IPS DF 4.7 (cell line): ENCODE results near the gene APOC4.
A peak's percentile ranks its signal among the peaks of the same experiment; 100 is the strongest.
"Not testable (repeated sequence)": the region's sequence is repeated elsewhere in the genome, so short reads cannot be mapped to it uniquely, and the experiment has no call there.

ENCODE experiments used
- DNase-seq: peaks from one replicate; pipeline ENCODE4 v3.0.0-alpha.2; 2013; ENCODE audit warnings: low spot score; ENCODE audit errors: extremely low read depth

APOC4 gene

DNA sequence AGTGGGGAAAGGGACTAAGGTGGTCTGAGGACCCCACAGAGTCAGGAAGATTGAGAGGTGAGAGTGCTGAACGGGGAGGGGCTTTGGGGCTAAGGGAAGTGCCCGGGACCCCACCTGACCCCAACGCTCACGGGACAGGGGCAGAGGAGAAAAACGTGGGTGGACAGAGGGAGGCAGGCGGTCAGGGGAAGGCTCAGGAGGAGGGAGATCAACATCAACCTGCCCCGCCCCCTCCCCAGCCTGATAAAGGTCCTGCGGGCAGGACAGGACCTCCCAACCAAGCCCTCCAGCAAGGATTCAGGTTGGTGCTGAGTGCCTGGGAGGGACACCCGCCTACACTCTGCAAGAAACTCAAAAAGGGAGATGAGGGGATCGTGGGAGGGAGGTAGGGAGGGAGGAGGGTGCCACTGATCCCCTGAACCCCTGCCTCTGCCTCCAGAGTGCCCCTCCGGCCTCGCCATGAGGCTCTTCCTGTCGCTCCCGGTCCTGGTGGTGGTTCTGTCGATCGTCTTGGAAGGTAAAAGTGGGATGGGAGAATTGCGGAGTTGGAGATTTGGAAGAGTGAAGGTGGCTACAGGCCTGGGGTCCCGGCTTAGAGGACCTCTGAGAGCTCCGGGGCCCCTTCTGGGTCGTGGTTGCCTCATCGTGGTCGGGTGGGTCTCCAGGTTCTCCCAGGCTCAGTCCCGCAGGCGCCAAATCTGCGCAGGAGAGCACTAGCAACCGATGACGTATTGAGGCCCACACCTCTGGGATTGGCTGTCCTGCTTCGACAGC is 27.4 kb upstream of the APOC4 start, which contains the start of gene APOC1:
Gene APOC1, plus strand, starts transcription at position 176 of the 774 bp plus-strand sequence. Its CDS starts 284 bp downstream, at position 460.
- not testable (repeated sequence) for DNase-seq

DNA sequence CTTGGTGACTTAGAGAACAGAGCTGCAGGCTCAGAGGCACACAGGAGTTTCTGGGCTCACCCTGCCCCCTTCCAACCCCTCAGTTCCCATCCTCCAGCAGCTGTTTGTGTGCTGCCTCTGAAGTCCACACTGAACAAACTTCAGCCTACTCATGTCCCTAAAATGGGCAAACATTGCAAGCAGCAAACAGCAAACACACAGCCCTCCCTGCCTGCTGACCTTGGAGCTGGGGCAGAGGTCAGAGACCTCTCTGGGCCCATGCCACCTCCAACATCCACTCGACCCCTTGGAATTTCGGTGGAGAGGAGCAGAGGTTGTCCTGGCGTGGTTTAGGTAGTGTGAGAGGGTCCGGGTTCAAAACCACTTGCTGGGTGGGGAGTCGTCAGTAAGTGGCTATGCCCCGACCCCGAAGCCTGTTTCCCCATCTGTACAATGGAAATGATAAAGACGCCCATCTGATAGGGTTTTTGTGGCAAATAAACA is 17.8 kb upstream of the APOC4 start:
- DNase-seq = no peak

DNA sequence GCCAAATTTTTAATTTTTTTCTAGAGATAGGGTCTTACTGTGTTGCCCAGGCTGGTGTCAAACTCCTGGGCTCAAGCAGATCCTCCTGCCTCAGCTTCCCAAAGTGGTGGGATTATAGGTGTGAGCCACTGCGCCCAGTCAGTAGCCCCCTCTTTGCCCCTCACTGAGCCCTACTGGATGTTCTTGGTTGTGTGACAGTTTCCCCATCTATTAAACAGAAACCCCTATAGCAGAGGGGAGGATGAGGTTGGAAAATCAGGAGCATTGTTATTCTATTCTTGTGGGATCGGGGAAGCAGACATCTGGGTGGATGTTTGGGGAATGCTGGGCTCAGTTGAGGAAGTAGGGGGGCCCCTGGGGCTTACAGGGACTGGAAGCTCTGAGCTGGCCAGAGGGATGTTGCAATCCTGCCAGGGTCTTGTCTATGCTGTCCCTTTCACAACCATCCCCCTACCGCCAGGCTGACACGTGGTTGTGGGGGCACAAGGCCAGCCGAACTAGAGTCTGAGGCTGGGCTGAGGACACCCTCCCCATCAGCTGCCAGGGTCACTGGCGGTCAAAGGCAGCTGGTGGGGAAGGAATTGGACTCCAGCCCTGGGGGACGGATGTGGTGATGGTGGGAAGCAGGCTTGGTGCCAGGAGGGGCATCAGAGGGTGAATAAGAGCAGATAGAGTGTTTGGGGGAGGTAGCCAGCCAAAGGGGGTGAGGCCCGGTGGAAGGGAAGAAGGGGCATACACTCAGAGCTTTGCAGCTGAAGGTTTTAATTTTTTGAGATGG is 16.7 kb upstream of the APOC4 start:
- DNase-seq = no peak

DNA sequence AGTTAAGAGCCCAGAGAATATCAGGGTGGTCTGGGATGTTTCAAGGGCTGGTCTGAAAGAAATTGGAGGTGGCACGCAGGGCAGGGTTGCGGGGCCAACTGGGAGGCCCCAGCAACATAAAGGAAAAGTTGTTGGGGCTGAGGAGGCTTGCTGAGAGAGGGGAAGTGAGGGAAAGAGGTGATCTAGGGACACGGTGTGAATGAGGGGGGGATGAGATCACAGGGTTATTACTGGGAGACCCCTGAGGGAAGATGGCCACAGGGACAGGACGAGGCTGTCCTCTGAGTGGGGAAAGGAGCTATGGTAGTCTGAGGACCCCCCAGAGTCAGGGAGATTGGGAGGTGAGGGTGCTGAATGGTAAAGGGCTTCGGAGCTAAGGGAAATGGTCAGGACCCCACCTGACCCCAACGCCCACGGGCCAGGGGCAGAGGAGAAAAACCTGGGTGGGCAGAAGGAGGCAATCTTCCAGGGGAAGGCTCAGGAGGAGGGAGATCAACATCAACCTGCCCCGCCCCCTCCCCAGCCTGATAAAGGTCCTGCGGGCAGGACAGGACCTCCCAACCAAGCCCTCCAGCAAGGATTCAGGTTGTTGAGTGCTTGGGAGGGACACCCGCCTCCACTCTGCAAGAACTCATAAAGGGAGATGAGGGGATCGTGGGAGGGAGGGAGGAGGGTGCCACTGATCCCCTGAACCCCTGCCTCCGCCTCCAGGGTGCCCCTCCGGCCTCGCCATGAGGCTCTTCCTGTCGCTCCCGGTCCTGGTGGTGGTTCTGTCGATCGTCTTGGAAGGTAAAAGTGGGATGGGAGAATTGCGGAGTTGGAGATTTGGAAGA is 15.6 kb upstream of the APOC4 start:
- DNase-seq = not testable (repeated sequence)

DNA sequence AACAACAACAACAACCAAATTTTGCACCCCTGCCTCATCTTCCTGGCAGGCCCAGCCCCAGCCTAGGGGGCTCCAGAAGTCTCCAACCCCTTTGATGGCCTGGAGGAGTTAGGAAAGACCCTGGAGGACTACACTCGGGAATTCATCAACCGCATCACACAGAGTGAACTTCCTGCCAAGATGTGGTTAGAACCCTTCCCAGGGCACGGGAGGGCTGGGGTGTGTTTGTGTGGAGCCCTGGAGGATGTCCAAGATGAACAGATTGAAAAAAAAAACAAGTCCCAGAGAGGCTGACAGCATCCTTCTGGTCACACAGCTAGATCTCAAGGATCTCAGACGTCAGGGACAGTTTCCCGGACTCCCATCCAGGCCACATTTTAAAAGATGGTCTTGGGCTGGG is 14.3 kb upstream of the APOC4 start:
- DNase-seq = no peak

DNA sequence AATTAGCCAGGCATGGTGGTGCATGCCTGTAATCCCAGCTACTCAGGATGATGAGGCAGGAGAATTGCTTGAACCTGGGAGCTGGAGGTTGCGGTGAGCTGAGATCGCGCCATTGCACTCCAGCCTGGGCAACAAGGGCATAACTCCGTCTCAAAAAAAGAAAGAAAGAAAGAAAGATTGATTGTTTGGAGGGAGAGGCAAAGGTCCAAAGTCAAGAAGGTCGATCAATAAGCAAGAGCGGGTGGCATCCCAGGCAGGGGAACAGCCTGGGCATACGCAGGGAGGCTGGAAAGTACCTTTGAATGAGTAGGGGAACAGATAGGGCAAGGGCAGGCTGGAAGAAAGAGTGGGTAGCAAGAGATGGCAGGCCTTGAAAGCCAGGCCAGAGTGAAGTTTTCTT is 11.9 kb upstream of the APOC4 start:
- no peak for DNase-seq

DNA sequence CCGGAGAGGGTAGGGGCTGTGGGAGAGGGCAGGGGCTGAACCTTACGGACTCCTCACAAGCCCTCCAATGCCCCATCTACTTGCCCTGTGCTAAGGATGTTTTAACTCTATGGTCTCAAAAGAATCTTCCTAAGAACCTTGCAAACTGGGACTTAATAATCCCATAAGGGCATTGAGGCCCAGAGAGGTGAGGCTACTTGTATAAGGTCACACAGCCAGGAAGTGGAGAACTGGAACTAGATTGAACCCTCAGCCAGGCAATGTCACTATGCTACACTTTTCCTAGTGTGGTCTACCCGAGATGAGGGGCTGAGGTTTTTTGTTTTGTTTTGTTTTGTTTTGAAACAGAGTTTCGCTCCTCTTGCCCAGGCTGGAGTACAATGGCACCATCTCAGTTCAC is 10.5 kb upstream of the APOC4 start:
- DNase-seq = no peak

DNA sequence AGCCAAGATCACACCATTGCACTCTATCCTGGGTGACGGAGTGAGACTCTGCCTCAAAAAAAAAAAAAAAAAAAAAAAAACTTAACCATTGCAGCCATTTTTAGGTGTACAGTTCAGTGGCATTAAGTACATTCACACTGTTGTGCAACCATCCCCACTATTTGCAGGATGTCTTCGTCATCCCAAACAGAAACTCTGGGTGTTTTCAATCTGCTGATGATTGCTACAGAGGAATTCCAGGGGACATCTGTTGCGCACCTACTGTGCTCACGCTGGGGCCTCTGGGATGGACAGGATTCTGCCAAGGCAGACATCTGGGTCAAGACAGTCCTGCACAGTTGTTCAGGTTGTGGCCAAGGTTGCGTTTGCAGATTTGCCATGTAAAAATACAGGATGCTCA is 2.4 kb upstream of the APOC4 start:
- no peak for DNase-seq

DNA sequence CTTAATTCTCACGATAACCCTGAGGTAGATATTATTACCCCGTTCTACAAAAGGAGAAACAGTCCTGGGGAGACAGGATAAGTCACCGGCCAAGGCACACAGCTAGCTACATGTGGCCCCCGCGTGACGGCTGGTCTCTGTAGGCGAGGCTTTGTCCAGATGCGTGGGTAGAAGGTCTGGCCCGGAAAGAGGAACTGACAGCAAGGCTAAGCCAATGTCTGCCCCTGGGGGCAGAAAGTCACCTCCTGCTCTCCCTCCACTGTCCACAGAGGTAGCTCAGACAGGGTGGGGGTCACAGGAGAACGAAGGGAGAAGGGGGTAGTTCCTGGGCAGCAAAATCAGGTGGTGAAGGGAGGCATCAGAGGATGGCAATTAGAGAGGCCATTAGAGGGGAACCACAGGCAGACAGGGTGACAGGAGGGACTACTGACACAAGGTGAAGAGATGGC is 1.8 kb downstream of the APOC4 start:
- DNase-seq = no peak

DNA sequence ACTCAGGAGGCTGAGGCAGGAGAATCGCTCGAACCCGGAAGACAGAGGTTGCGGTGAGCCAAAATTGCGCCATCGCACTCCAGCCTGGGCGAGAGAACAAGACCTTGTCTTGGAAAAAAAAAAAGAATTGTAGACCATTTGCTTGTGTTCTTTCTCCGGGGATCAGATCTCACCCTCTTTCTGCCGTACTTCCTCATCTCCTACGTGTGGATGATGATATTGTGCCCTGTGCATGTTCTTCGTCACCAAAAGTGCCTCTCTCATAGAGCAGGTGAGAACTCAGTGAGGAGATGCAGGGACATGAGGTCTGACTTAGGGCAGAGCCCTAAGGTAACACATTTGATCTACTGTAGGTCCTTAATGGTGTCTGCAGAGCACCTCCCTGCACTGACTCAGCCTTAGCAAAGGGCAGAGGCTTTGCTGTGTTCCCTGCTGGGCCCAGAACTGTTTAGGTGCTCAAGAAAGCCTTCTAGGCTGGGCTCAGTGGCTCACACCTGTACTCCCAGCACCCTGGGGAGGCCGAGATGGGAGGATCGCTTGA is 5.1 kb downstream of the APOC4 start:
- DNase-seq = no peak

DNA sequence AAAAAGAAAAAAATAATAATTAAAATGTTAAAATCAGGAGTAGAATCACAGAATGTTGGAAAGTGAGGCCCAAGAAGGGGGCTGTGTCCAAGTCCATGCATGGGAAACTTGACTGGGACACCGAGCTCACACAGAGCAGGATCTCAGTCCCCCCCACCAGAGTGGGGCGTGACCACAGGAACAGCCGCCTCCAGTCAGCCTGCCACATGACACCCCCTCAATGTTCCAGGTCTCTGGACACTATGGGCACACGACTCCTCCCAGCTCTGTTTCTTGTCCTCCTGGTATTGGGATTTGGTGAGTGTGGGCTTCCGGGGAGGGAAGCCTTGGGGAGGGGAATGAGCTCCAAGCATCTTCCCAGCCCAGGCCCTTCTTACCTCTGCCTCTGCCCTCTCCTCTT is 6.2 kb downstream of the APOC4 start:
- no peak for DNase-seq

DNA sequence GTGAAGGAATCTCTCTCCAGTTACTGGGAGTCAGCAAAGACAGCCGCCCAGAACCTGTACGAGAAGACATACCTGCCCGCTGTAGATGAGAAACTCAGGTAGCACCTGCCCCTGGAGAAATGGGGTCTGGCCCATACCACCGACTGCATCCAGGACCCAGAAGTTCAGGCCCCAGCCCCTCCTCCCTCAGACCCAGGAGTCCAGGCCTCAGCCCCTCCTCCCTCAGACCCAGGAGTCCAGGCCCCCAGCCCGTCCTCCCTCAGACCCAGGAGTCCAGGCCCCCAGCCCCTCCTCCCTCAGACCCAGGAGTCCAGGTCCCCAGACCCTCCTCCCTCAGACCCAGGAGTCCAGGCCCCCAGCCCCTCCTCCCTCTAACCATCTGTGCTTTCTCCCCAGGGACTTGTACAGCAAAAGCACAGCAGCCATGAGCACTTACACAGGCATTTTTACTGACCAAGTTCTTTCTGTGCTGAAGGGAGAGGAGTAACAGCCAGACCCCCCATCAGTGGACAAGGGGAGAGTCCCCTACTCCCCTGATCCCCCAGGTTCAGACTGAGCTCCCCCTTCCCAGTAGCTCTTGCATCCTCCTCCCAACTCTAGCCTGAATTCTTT is 6.8 kb downstream of the APOC4 start:
- DNase-seq = no peak

DNA sequence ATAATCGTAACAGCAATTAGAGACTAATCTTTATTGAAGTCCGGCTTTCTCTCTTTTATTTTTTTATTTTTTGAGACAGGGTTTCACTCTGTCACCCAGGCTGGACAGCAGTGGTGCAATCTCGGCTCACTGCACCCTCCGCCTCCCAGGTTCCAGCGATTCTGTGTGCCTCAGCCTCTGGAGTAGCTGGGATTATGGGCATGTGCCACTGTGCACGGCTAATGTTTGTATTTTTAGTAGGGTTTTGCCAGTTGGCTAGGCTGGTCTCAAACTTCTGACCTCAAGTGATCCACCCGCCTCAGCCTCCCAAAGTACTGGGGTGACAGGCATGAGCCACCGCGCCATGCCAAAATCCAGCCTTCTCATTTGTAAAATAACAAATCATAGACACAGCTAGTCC is 7.5 kb downstream of the APOC4 start:
- no peak for DNase-seq

DNA sequence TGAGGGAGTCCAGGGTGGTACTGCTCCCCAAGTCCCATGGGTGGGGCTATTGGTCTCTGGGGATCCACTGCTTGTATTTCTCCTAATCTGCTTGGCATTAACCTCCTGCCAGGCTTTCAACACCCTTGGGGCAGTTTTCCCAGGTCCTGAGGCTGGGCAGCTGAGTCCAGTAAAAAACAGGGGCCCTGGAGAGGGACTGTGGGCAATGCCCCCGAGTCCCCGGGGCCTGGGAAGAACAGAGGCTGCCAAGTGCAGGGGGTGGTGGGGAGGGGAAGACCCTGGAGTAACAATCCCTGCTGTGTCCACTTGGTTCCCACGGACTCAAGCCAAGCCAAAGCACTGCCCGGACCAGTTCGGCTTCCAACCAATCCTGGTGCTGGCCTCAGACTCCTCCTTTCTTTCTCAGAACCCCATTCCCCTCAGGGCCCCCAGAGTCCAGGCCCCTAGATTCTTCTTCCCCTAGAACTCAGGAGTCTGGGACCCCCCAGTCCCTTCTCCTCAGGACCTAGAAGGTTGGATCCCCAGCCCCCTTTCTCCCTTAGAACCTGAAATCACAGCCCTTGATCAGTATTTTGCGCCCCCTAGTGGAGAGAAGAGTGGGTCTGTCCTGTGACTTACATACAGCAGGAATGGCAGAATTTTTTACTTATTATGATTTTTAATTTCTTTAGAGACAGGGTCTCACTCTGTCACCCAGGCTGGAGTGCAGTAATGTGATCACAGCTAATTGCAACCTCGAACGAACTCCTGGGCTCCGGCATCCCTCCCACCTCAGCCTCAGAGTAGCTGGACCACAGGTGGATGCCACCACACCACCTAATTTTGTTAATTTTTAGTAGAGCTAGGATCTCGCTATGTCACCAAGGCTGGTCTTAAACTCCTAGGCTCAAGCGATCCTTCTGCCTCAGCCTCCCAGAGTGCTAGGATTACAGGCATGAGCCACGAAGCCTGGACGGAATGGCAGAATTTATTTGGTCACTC is 9.4 kb downstream of the APOC4 start:
- DNase-seq = peak; percentile 16

DNA sequence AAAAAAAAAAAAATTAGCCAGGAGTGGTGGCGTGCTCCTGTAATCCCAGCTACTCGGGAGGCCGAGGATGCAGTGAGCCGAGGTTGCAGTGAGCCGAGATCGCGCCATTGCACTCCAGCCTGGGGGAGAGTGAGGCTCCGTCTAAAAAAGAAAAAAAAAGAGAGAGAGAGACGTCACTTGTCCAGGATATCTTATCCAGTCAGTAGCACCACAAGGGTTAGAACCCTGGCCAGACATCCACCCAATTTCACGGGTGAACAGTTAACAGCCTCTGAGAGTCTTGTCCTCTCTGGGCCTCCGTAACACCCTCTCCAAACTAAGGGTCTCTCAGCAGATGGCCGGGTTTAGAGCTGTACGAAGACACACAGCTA is 12.2 kb downstream of the APOC4 start:
- no peak for DNase-seq

DNA sequence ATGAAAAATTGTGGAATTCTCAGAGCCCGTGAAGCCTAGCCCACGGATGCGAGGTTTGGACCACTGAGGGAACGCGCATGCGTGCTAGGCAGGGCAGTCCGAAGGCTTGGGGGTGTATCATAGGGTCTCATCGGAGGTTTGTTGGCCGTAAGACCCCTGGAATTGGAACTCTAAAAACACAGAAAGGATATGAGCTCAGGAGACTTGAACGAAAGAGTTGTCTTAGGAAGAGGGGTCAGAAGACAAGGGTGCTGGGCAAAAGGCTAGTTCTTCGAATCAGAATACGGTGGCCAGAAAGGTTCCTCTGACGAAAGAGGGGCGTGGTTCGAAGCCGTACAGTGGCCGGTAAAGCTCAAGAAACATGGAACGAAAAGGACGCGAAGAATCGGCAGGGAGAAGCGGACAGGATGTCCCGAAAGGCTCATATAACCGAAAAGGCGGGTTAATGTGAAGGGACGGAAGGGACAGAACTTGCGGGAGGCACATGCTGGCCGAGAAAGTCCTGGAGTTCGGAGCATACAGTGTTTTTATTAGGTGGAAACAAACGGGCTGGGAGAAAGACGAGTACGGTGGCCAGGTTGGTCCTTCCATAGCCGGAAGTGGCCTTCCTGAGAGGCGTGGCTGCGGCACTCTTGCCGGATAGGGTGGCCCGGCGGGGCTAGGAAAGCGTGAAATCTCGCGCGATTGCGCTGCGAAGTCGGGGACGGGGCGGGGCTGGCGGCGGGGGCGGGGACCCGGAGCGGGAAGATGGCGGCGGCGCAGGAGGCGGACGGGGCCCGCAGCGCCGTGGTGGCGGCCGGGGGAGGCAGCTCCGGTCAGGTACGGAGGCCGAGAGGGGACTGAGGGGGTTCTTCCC is 12.8 kb downstream of the APOC4 start, which contains the start of gene CLPTM1:
Gene CLPTM1, plus strand, starts transcription at position 732 of the 856 bp plus-strand sequence. Its CDS starts 16 bp downstream, at position 748.
- DNase-seq = peak; percentile 83

DNA sequence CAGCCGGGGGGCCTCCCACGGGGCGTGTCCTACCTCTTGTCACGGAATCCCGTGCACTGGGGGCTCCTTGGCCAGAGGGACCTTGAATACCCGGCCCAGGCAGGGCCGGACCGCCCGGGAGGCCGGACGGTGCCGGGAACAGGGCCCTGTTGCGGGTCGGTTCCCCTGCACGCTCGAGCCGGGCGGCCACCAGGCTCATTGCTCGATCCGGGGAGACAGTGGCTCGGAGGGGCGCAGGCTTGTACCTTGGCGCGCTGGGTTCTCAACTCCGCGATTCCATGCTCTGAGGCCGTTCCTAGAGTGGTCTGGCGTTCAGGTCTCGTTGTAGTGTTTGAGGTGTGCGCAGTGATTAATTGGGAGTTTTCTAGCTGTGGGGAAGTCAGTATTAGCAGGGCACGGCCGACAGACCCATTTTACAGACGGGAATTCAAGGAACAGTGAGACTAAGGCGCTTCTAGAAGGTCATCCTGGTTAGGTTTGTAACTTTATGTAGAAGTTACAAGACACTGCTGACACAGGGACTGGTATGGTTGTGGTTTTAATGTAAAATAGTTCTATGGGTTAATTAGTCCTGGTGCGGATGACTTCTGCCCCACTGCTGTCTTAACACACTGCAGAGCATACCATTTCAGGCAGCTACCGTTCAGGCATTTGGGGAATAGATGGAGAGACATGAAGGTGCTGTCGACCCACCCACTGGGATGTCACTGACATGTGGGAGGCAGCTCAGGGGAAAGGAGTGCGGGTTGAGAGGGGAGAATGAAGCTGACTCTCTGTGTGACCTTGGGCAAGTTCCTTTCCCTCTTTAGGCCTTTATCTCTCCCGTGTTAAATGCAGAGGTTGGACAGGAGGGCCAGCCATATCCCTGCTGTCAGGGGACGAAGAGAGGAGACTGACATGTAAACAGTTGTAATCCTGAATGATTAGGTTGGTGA is 13.7 kb downstream of the APOC4 start:
- DNase-seq = no peak

DNA sequence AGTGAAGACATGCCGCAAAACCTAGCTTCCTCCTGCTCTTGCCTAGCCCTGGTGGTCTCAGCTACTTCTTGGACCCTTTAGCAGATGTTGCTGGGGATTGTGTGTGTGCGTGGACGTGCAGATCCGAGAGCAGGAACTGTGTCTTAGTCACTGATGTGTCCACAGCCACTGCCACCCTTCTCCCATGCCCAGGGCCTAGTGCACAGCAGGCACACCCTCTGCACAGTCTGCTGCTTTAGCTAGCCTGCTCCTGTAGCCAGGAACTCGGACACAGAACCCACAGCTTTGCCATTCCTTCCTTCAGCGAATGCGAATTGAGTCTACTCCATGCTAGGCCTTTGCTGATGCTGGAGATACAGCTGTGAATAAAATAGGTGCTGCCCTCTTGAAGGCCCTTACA is 15.5 kb downstream of the APOC4 start:
- DNase-seq = no peak
